B cell (primary cell): ENCODE measurements around the gene ZNF407. TPM values are rescaled to one million over a fixed set of nuclear protein-coding genes. Genes with fewer than 3 reads are reported as not detected.

Experiments
- ATAC-seq: fragments of 200-7000 bp; cut with Tn5 transposase; one replicate; pipeline ENCODE4 v1.10.0; 2021; ENCODE audit warnings: low read depth, mild to moderate bottlenecking, moderate number of reproducible peaks, moderate library complexity
- CTCF ChIA-PET: fragments of 350-600 bp; sonication (Branson Sonifier 250); formaldehyde crosslinking; loops from one replicate; lab custom pipeline; 2021; ENCODE audit warnings: antibody characterized with exemption, inconsistent platforms; lab: Charles Lee
- POLR2A ChIA-PET: fragments of 350-600 bp; sonication (Branson Sonifier 250); formaldehyde crosslinking; loops from one replicate; lab custom pipeline; 2021; ENCODE audit warnings: antibody characterized with exemption; lab: Charles Lee
- DNase-seq: peaks from one replicate; pipeline ENCODE4 v3.0.0; 2013
- H2AFZ ChIP-seq: 2 replicates; pipeline ENCODE4 v1.6.1; 2012; ENCODE audit warnings: mild to moderate bottlenecking, low read depth, low read length; ENCODE audit not compliant: insufficient read depth, poor library complexity, severe bottlenecking
- H3K27ac ChIP-seq, 2 donors: 1 replicate in 1 of 2; 2 replicates in 1 of 2; pipeline ENCODE4 v1.5.1; 2012 to 2013; ENCODE audit warnings: low read length in 2 of 2, mild to moderate bottlenecking in 2 of 2, moderate library complexity in 1 of 2
- H3K27me3 ChIP-seq, 4 experiments: fragments of 200-600 bp in 1 of 4; sonication (generic) in 1 of 4; replicated peaks in 1 of 4; 1 replicate in 2 of 4; 2 replicates in 2 of 4; pipeline versions ENCODE4 v1.6.1 to v1.7.0; 2013 to 2016; ENCODE audit warnings: low read length in 3 of 4, mild to moderate bottlenecking in 2 of 4, mixed read lengths in 1 of 4, moderate library complexity in 1 of 4; ENCODE audit not compliant: insufficient read depth in 4 of 4, control insufficient read depth in 3 of 4; ENCODE audit errors: control extremely low read depth in 1 of 4
- H3K36me3 ChIP-seq, 2 experiments: replicated peaks in 1 of 2; 1 replicate in 1 of 2; 2 replicates in 1 of 2; pipeline versions ENCODE4 v1.6.1 to v1.7.1; 2013; ENCODE audit warnings: low read length in 1 of 2; ENCODE audit not compliant: insufficient read depth in 2 of 2, control insufficient read depth in 1 of 2; ENCODE audit errors: control extremely low read depth in 1 of 2, extremely low read depth in 1 of 2
- H3K4me1 ChIP-seq, 2 donors: fragments of 200-600 bp in 1 of 2; sonication (generic) in 1 of 2; 1 replicate in 1 of 2; 2 replicates in 1 of 2; pipeline versions ENCODE4 v1.5.1 to v1.6.1; 2013 to 2017; ENCODE audit warnings: low read length in 2 of 2; ENCODE audit not compliant: control insufficient read depth in 2 of 2, insufficient read depth in 2 of 2
- H3K4me2 ChIP-seq: replicated peaks from 2 replicates; pipeline ENCODE3; 2012; ENCODE audit warnings: mild to moderate bottlenecking, low read depth, low read length; ENCODE audit not compliant: poor library complexity, severe bottlenecking
- H3K4me3 ChIP-seq, 5 experiments: fragments of 200-600 bp in 1 of 5; sonication (generic) in 1 of 5; 1 replicate in 3 of 5; 2 replicates in 2 of 5; pipeline versions ENCODE4 v1.5.1 to v1.7.0; 2011 to 2016; ENCODE audit warnings: low read length in 4 of 5, mild to moderate bottlenecking in 4 of 5, low read depth in 2 of 5, control low read depth in 1 of 5, moderate library complexity in 1 of 5; ENCODE audit not compliant: insufficient read depth in 1 of 5; ENCODE audit errors: control extremely low read depth in 1 of 5, extremely low read depth in 1 of 5
- H3K79me2 ChIP-seq: fragments of 200-600 bp; sonication (generic); one replicate; pipeline ENCODE4 v1.6.0; 2016; ENCODE audit warnings: low read length; ENCODE audit not compliant: control insufficient read depth, insufficient read depth
- H3K9ac ChIP-seq: fragments of 200-600 bp; sonication (generic); 2 replicates; pipeline ENCODE4 v1.6.1; 2017; ENCODE audit warnings: mild to moderate bottlenecking, low read length, moderate library complexity
- H3K9me3 ChIP-seq, 3 donors: one replicate each; pipeline versions ENCODE4 v1.6.1 to v1.7.1; 2013; ENCODE audit warnings: low read length in 2 of 3; ENCODE audit not compliant: control insufficient read depth in 2 of 3, insufficient read depth in 1 of 3; ENCODE audit errors: control extremely low read depth in 1 of 3
- H4K20me1 ChIP-seq: 2 replicates; pipeline ENCODE4 v1.6.0; 2012; ENCODE audit warnings: mild to moderate bottlenecking, low read length; ENCODE audit not compliant: insufficient read depth, control insufficient read depth, poor library complexity, severe bottlenecking
- H3K27ac Mint-ChIP-seq: one replicate; pipeline ENCODE4 v1.8.0; 2021; ENCODE audit warnings: mixed read lengths
- H3K27me3 Mint-ChIP-seq: one replicate; pipeline ENCODE4 v1.8.0; 2021; ENCODE audit warnings: mixed read lengths
- H3K4me1 Mint-ChIP-seq: one replicate; pipeline ENCODE4 v1.8.0; 2021; ENCODE audit warnings: mixed read lengths
- H3K4me3 Mint-ChIP-seq: one replicate; pipeline ENCODE4 v1.8.0; 2021; ENCODE audit warnings: mixed read lengths
- H3K9me3 Mint-ChIP-seq: one replicate; pipeline ENCODE4 v1.8.0; 2022; ENCODE audit warnings: mixed read lengths; ENCODE audit not compliant: insufficient read depth
- CTCF ChIP-seq: fragments of 200-600 bp; IDR thresholded peaks from one replicate; pipeline ENCODE4 v1.8.0; 2022; ENCODE audit warnings: antibody characterized with exemption, mild to moderate bottlenecking
- EZH2 ChIP-seq: IDR thresholded peaks from 2 replicates; pipeline ENCODE4 v1.6.1; 2012; ENCODE audit warnings: borderline replicate concordance, low read depth, mild to moderate bottlenecking, moderate library complexity, low read length; ENCODE audit not compliant: insufficient read depth, poor library complexity, severe bottlenecking
- WGBS: methylation state at CpG from one replicate; pipeline ENCODE4 v1.1.5; 2013; ENCODE audit warnings: missing lambda C conversion rate; ENCODE audit not compliant: insufficient coverage; 5-methylcytosine and 5-hydroxymethylcytosine counted together
- intact Hi-C: fragments of 100-400 bp; cut with micrococcal nuclease; formaldehyde crosslinking; loops from one replicate; pipeline ENCODE4 v1.10.0; 2022
- polyA plus RNA-seq: library from polyadenylated mRNA; depleted of rRNA; stranded (reverse); fragments of >200 nt; gene quantifications from 2 replicates; pipeline ENCODE4 v1.2.3, GENCODE V29; 2012
- total RNA-seq, 2 donors: library from RNA; stranded (reverse); fragments of 120-200 nt in 1 of 2; gene quantifications; 1 replicate in 1 of 2; 2 replicates in 1 of 2; pipeline versions ENCODE4 v1.2.3 to v1.2.4, GENCODE V29; 2013 to 2022

Gene ZNF407
- total and polyA plus RNA-seq, 2 donors (not counting 1 experiment from before 2014, with no cell fraction given), result 4.5 to 37.1 TPM

GRCh38 chr18:74682141-74682990, 84.7 kb downstream of the ZNF407 start:
- 99% methylated on average over 8 of the region's 11 CpGs for WGBS
- Histone ChIP-seq H3K9me3 (peaks cover 0 to 10% (median 7%) of the 10 kb centered on the region in 3 donors), H3K79me2 (peaks cover 5% of the 10 kb centered on the region), H3K4me3 (no peak overlapping the region), H4K20me1 (no peaks in the 10 kb centered on the region), H3K36me3 (no peaks in the 10 kb centered on the region), H2AFZ (no peak overlapping the region), H3K4me1 (no peaks in the 10 kb centered on the region), H3K27ac (no peak overlapping the region), H3K4me2 (no peak overlapping the region), H3K9ac (no peak overlapping the region), H3K27me3 (no peaks in the 10 kb centered on the region)
- TF ChIP-seq CTCF (no peak), EZH2 (no peak)
- H3K27ac Mint-ChIP-seq, result no peak overlapping the region
- no peaks in the 10 kb centered on the region for H3K4me1 Mint-ChIP-seq
- POLR2A ChIA-PET, result no interaction called here
- intact Hi-C loops, result no loop called here
- H3K4me3 Mint-ChIP-seq, result no peak overlapping the region
- peaks cover 2% of the 10 kb centered on the region for H3K9me3 Mint-ChIP-seq
- no peaks in the 10 kb centered on the region for H3K27me3 Mint-ChIP-seq
- CTCF ChIA-PET, result no interaction called here
- no peak for ATAC-seq
- DNase-seq, result no peak

- TF ChIP-seq CTCF (no peak), EZH2 (no peak)
- DNase-seq (no peak), ATAC-seq (no peak)
- H3K9me3 Mint-ChIP-seq, result no peaks in the 10 kb centered on the region
- Histone ChIP-seq H3K36me3 (no peaks in the 10 kb centered on the region), H3K79me2 (peaks cover 5% of the 10 kb centered on the region), H3K27ac (no peak overlapping the region), H2AFZ (no peak overlapping the region), H3K9me3 (peaks cover 0 to 4% (median 3%) of the 10 kb centered on the region in 3 donors), H3K27me3 (no peaks in the 10 kb centered on the region), H3K9ac (no peak overlapping the region), H3K4me1 (no peaks in the 10 kb centered on the region), H3K4me2 (no peak overlapping the region), H3K4me3 (no peak overlapping the region), H4K20me1 (no peaks in the 10 kb centered on the region)
- intact Hi-C loops, result no loop called here
- no peak overlapping the region for H3K27ac Mint-ChIP-seq
- no peaks in the 10 kb centered on the region for H3K4me1 Mint-ChIP-seq
- CTCF ChIA-PET, result no interaction called here
- no CpG with 5 or more reads among the region's 1 CpG for WGBS
- POLR2A ChIA-PET, result no interaction called here
- H3K27me3 Mint-ChIP-seq, result no peaks in the 10 kb centered on the region
- no peak overlapping the region for H3K4me3 Mint-ChIP-seq
These were observed 85.3 kb downstream of the ZNF407 start for GRCh38 chr18:74682991-74683297.
